Neuronal stem cell (in vitro differentiated cells): ENCODE data around the gene OR12D2.

Experiments used
- DNase-seq: peaks from one replicate; pipeline ENCODE4 v3.0.0-alpha.2; 2013; ENCODE audit warnings: low spot score
- H2AFZ ChIP-seq: one replicate; pipeline ENCODE4 v1.6.1; 2013; ENCODE audit warnings: mild to moderate bottlenecking, low read length, inconsistent platforms
- H2AK5ac ChIP-seq: 2 replicates; pipeline ENCODE4 v1.6.1; 2013; ENCODE audit warnings: low read depth, mild to moderate bottlenecking, inconsistent platforms, low read length, moderate library complexity, mixed read lengths
- H2BK120ac ChIP-seq: 2 replicates; pipeline ENCODE4 v1.6.1; 2013; ENCODE audit warnings: low read depth, mild to moderate bottlenecking, inconsistent platforms, low read length, moderate library complexity, mixed read lengths
- H2BK12ac ChIP-seq: one replicate; pipeline ENCODE4 v1.6.1; 2013; ENCODE audit warnings: low read length, inconsistent platforms
- H2BK15ac ChIP-seq: 2 replicates; pipeline ENCODE4 v1.6.1; 2013; ENCODE audit warnings: mild to moderate bottlenecking, low read length, inconsistent platforms, mixed read lengths
- H2BK5ac ChIP-seq: one replicate; pipeline ENCODE4 v1.6.1; 2013; ENCODE audit warnings: inconsistent platforms, mild to moderate bottlenecking, low read length, moderate library complexity
- H3K14ac ChIP-seq: one replicate; pipeline ENCODE4 v1.6.1; 2013; ENCODE audit warnings: low read length, inconsistent platforms
- H3K18ac ChIP-seq: 2 replicates; pipeline ENCODE4 v1.6.1; 2013; ENCODE audit warnings: low read length, inconsistent platforms
- H3K23ac ChIP-seq: 2 replicates; pipeline ENCODE4 v1.6.1; 2013; ENCODE audit warnings: low read depth, mild to moderate bottlenecking, mixed read lengths, low read length, inconsistent platforms; ENCODE audit not compliant: poor library complexity
- H3K27ac ChIP-seq: replicated peaks from 3 replicates; pipeline ENCODE4 v1.5.1; 2013; ENCODE audit warnings: low read length, inconsistent platforms
- H3K27me3 ChIP-seq, 3 experiments: 2 replicates each; pipeline ENCODE4 v1.6.1; 2013; ENCODE audit warnings: low read length in 3 of 3, mild to moderate bottlenecking in 2 of 3, inconsistent platforms in 1 of 3, low read depth in 1 of 3, mixed read lengths in 1 of 3, moderate library complexity in 1 of 3; ENCODE audit not compliant: control insufficient read depth in 3 of 3, insufficient read depth in 3 of 3
- H3K36me3 ChIP-seq, 2 donors: replicated peaks in 1 of 2; 2 replicates each; pipeline ENCODE4 v1.6.1; 2013; ENCODE audit warnings: low read length in 2 of 2; ENCODE audit not compliant: control insufficient read depth in 2 of 2, insufficient read depth in 2 of 2
- H3K4ac ChIP-seq: 2 replicates; pipeline ENCODE4 v1.6.1; 2013; ENCODE audit warnings: inconsistent platforms, mild to moderate bottlenecking, low read length, moderate library complexity
- H3K4me1 ChIP-seq, 2 donors: 1 replicate in 1 of 2; 2 replicates in 1 of 2; pipeline ENCODE4 v1.6.1; 2013; ENCODE audit warnings: low read length in 2 of 2, low read depth in 1 of 2; ENCODE audit not compliant: control insufficient read depth in 2 of 2, insufficient read depth in 1 of 2
- H3K4me2 ChIP-seq: one replicate; pipeline ENCODE4 v1.6.1; 2013; ENCODE audit warnings: mild to moderate bottlenecking, low read length, inconsistent platforms; ENCODE audit not compliant: insufficient read depth, poor library complexity, severe bottlenecking
- H3K4me3 ChIP-seq, 2 donors: 2 replicates each; pipeline ENCODE4 v1.5.1; 2013; ENCODE audit warnings: low read length in 2 of 2, mild to moderate bottlenecking in 2 of 2, inconsistent platforms in 1 of 2, moderate library complexity in 1 of 2
- H3K79me1 ChIP-seq: one replicate; pipeline ENCODE4 v1.6.1; 2013; ENCODE audit warnings: low read depth, mild to moderate bottlenecking, inconsistent platforms, low read length, moderate library complexity
- H3K9ac ChIP-seq: one replicate; pipeline ENCODE4 v1.6.1; 2013; ENCODE audit warnings: mild to moderate bottlenecking, low read depth, low read length, inconsistent platforms; ENCODE audit not compliant: poor library complexity
- H3K9me3 ChIP-seq, 2 donors: replicated peaks in 1 of 2; 2 replicates each; pipeline versions ENCODE3 to v1.6.1; 2013; ENCODE audit warnings: low read length in 2 of 2, mild to moderate bottlenecking in 2 of 2, inconsistent platforms in 1 of 2, low read depth in 1 of 2, mixed read lengths in 1 of 2, moderate library complexity in 1 of 2; ENCODE audit not compliant: control insufficient read depth in 2 of 2, insufficient read depth in 1 of 2
- H4K8ac ChIP-seq: one replicate; pipeline ENCODE4 v1.6.1; 2013; ENCODE audit warnings: low read depth, mild to moderate bottlenecking, inconsistent platforms, low read length, moderate library complexity
- H4K91ac ChIP-seq: one replicate; pipeline ENCODE4 v1.6.1; 2013; ENCODE audit warnings: low read length, low read depth, mild to moderate bottlenecking, inconsistent platforms; ENCODE audit not compliant: poor library complexity
- WGBS, 2 donors: extraction: QIAGEN DNeasy Blood & Tissue Kit; methylation state at CpG; one replicate each; pipeline ENCODE4 v1.1.7; 2013; ENCODE audit warnings: missing lambda C conversion rate in 2 of 2, mixed read lengths in 1 of 2; ENCODE audit not compliant: insufficient read length in 2 of 2, insufficient replicate concordance in 1 of 2; ENCODE audit errors: extremely low coverage in 2 of 2; 5-methylcytosine and 5-hydroxymethylcytosine counted together

Gene OR12D2

DNA sequence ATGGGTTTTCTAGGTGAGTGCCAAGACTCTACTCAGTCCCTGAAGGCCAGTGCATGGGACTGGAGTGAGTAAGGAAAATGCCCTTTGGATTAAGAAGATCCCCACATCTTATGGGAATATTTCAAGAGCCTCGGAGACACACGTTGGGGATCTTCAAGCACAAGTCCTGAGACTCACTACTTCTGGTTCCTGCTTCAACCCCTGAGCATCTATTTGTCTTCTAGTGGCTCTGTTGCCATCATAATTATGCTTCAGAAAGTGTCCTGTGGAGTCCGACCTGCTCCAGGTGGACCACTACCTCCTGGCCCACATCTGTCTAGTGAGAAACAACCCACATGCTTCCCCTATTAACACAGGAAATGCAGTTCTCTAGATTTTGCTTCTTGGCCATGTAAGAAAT, 26.7 kb upstream of the OR12D2 start, which contains the start of gene OR5V1:
OR5V1 (minus strand) TSS at position 101 of the 400 bp plus-strand sequence. CDS start 12,670 bp downstream, outside the sequence.
- H2AK5ac ChIP-seq, result no peak within 1 kb of the TSS
- H3K14ac ChIP-seq, result no peak within 1 kb of the TSS
- H3K79me1 ChIP-seq, result no peaks in the 10 kb centered on the region
- no peak within 1 kb of the TSS for H3K4me3 ChIP-seq
- H3K27me3 ChIP-seq, result no peaks in the 10 kb centered on the region
- no peak within 1 kb of the TSS for H2AFZ ChIP-seq
- no peak within 1 kb of the TSS for H3K18ac ChIP-seq
- H2BK120ac ChIP-seq, result no peak within 1 kb of the TSS
- DNase-seq, result no peak
- H2BK12ac ChIP-seq, result no peak within 1 kb of the TSS
- H3K4me2 ChIP-seq, result no peak within 1 kb of the TSS
- no peaks in the 10 kb centered on the region for H3K36me3 ChIP-seq
- no peak within 1 kb of the TSS for H4K8ac ChIP-seq
- no peak within 1 kb of the TSS for H4K91ac ChIP-seq
- H3K23ac ChIP-seq, result no peak within 1 kb of the TSS
- H2BK5ac ChIP-seq, result no peak within 1 kb of the TSS
- no peak within 1 kb of the TSS for H3K27ac ChIP-seq
- H3K4me1 ChIP-seq, result no peaks in the 10 kb centered on the region
- H3K9ac ChIP-seq, result no peak within 1 kb of the TSS
- H3K4ac ChIP-seq, result no peak within 1 kb of the TSS
- WGBS, 2 donors, result no CpG with 5 or more reads among the region's 3 CpGs
- no peaks in the 10 kb centered on the region for H3K9me3 ChIP-seq
- no peak within 1 kb of the TSS for H2BK15ac ChIP-seq

DNA sequence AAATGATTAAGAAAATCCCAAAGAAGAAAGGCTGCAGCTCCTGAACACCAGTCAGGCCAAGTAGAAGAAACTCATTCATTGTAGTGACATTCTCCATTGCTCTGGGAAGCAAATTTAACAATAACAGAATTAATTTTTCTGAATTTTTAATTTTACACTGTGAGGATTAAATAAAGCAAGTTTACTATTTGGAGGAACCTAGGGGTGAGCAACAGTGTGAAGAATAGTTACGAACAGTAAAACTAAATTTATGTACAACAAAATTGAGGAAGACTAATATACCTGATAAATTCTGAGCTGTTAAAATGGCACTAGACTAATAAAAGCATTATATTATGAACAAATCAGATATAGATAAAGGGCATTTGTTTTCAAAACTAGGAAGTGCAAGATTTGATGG, 20.2 kb upstream of the OR12D2 start, which contains the start of gene OR12D3:
OR12D3 (minus strand) TSS at position 101 of the 400 bp plus-strand sequence; CDS start at position 97, 4 bp downstream.
- Histone ChIP-seq H3K9ac (no peak within 1 kb of the TSS), H2BK5ac (no peak within 1 kb of the TSS), H2BK120ac (no peak within 1 kb of the TSS), H3K4me2 (no peak within 1 kb of the TSS), H3K36me3 (no peaks in the 10 kb centered on the region), H3K14ac (no peak within 1 kb of the TSS), H3K9me3 (no peaks in the 10 kb centered on the region), H3K23ac (no peak within 1 kb of the TSS), H4K91ac (no peak within 1 kb of the TSS), H3K18ac (no peak within 1 kb of the TSS), H3K27me3 (no peaks in the 10 kb centered on the region), H2BK12ac (no peak within 1 kb of the TSS), H3K4ac (no peak within 1 kb of the TSS), H4K8ac (no peak within 1 kb of the TSS), H3K4me3 (no peak within 1 kb of the TSS), H2AK5ac (no peak within 1 kb of the TSS), H2AFZ (no peak within 1 kb of the TSS), H2BK15ac (no peak within 1 kb of the TSS), H3K4me1 (no peaks in the 10 kb centered on the region), H3K27ac (no peak within 1 kb of the TSS), H3K79me1 (no peaks in the 10 kb centered on the region)
- no peak for DNase-seq
- WGBS, 2 donors, result no CpG with 5 or more reads among the region's 1 CpG

DNA sequence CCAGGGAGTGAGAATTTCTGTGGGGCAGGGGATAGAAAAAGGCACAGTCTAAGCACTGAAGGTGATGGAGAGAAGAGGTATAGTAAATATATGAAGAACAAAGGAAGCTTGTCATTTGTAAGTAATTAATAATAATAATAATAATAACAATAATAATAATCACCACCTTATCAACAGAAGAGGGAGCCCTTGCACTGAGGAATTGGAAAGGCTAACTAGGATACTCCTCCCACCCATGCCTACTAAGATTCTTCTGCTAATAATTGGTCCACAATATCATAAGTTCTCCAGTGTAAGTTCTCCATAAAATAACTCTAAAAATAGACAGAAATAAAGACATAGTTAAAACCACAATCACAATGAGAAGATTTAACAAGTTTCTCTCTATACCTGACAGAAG, 19.4 kb upstream of the OR12D2 start:
- H3K9me3 ChIP-seq, result no peaks in the 10 kb centered on the region
- H2AFZ ChIP-seq, result no peak overlapping the region
- no peak overlapping the region for H3K4me3 ChIP-seq
- H3K79me1 ChIP-seq, result no peaks in the 10 kb centered on the region
- H4K91ac ChIP-seq, result no peak overlapping the region
- no peak overlapping the region for H3K9ac ChIP-seq
- no peak overlapping the region for H2BK15ac ChIP-seq
- H3K18ac ChIP-seq, result no peak overlapping the region
- H2AK5ac ChIP-seq, result no peak overlapping the region
- no peak overlapping the region for H2BK120ac ChIP-seq
- H3K14ac ChIP-seq, result no peak overlapping the region
- no peaks in the 10 kb centered on the region for H3K36me3 ChIP-seq
- no peaks in the 10 kb centered on the region for H3K27me3 ChIP-seq
- H3K4me2 ChIP-seq, result no peak overlapping the region
- no peak overlapping the region for H4K8ac ChIP-seq
- H2BK12ac ChIP-seq, result no peak overlapping the region
- H3K27ac ChIP-seq, result no peak overlapping the region
- no peak overlapping the region for H3K23ac ChIP-seq
- H2BK5ac ChIP-seq, result no peak overlapping the region
- no peak for DNase-seq
- H3K4ac ChIP-seq, result no peak overlapping the region
- no peaks in the 10 kb centered on the region for H3K4me1 ChIP-seq

DNA sequence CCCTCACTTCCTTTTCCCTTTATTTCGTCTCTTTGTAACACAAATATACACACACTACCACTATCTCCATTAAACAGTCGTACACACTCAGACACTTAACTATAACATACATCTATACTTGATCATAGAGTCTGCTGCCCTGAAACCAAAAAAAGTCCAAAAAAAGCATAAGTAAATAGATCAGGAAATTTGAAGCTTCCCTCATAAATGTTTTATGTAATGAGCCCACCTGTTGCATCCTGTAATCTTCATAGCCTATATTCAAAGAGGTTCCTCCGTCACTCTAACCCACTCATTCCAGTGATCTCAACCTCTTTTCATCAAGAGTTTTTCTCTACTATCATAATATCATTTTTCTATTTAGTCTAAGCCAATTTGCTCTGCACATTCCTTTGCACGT, 6.9 kb upstream of the OR12D2 start:
- H3K9ac ChIP-seq, result no peak overlapping the region
- H3K18ac ChIP-seq, result no peak overlapping the region
- DNase-seq, result no peak
- no peak overlapping the region for H2BK12ac ChIP-seq
- no peaks in the 10 kb centered on the region for H3K27me3 ChIP-seq
- no peak overlapping the region for H3K4me3 ChIP-seq
- H3K36me3 ChIP-seq, result no peaks in the 10 kb centered on the region
- H3K14ac ChIP-seq, result no peak overlapping the region
- H3K27ac ChIP-seq, result no peak overlapping the region
- H2AK5ac ChIP-seq, result no peak overlapping the region
- no peak overlapping the region for H2BK120ac ChIP-seq
- no peak overlapping the region for H3K4me2 ChIP-seq
- 100% methylated on average over 1 to 2 of the region's 4 CpGs for WGBS, 2 donors
- H2BK5ac ChIP-seq, result no peak overlapping the region
- no peaks in the 10 kb centered on the region for H3K4me1 ChIP-seq
- H3K4ac ChIP-seq, result no peak overlapping the region
- no peak overlapping the region for H4K8ac ChIP-seq
- no peak overlapping the region for H2AFZ ChIP-seq
- H3K23ac ChIP-seq, result no peak overlapping the region
- no peak overlapping the region for H4K91ac ChIP-seq
- H3K9me3 ChIP-seq, result no peaks in the 10 kb centered on the region
- H2BK15ac ChIP-seq, result no peak overlapping the region
- no peaks in the 10 kb centered on the region for H3K79me1 ChIP-seq
